Measurements from ENCODE around the gene LATS2.

The LATS2 gene

GRCh38 chr13:21013682-21014038 lies 47.7 kb downstream of the LATS2 start:
- no peak for DNase-seq

- no peak for DNase-seq
These were observed 48.3 kb downstream of the LATS2 start for GRCh38 chr13:21012841-21013681.

- DNase-seq: no peak
These were observed 49.2 kb downstream of the LATS2 start for GRCh38 chr13:21012211-21012610.

GRCh38 chr13:21011378-21011777 lies 50.0 kb downstream of the LATS2 start:
- no peak for DNase-seq

GRCh38 chr13:21010621-21011020 lies 50.8 kb downstream of the LATS2 start:
- DNase-seq: no peak

- DNase-seq: no peak
These were observed 52.4 kb downstream of the LATS2 start for GRCh38 chr13:21009036-21009435.

GRCh38 chr13:21008026-21008425 lies 53.4 kb downstream of the LATS2 start:
- DNase-seq: no peak

GRCh38 chr13:21006141-21007005 lies 55.0 kb downstream of the LATS2 start:
- no peak for DNase-seq

- no peak for DNase-seq
These were observed 56.2 kb downstream of the LATS2 start for GRCh38 chr13:21005193-21005592.

- DNase-seq: peak in 1 of 2 experiments; percentile 7
These were observed 59.9 kb downstream of the LATS2 start for GRCh38 chr13:21001471-21001870.

- no peak for DNase-seq
These were observed 60.7 kb downstream of the LATS2 start for GRCh38 chr13:21000647-21001046.

- no peak for DNase-seq
These were observed 62.6 kb downstream of the LATS2 start for GRCh38 chr13:20998649-20999415.

GRCh38 chr13:20997301-20998161 lies 63.9 kb downstream of the LATS2 start:
- DNase-seq: peak; percentile 12 to 49

- no peak for DNase-seq
These were observed 66.0 kb downstream of the LATS2 start for GRCh38 chr13:20995245-20995838.

GRCh38 chr13:20994441-20994821 lies 67.0 kb downstream of the LATS2 start:
- DNase-seq: no peak

GRCh38 chr13:20993661-20994440 lies 67.5 kb downstream of the LATS2 start:
- DNase-seq: no peak

GRCh38 chr13:20993211-20993610 lies 68.2 kb downstream of the LATS2 start:
- DNase-seq: no peak

- DNase-seq: no peak
These were observed 69.5 kb downstream of the LATS2 start for GRCh38 chr13:20991741-20992520.

GRCh38 chr13:20990910-20991525 lies 70.4 kb downstream of the LATS2 start:
- no peak for DNase-seq
